IMR-90 (cell line): ENCODE data around the gene RASGEF1C. TPM values are rescaled to one million over a fixed set of nuclear protein-coding genes. Genes with fewer than 3 reads are reported as not detected.

Source experiments
- ATAC-seq: fragments of 200-7000 bp; cut with Tn5 transposase; 2 replicates; pipeline ENCODE4 v1.9.1; 2020; ENCODE audit warnings: low read depth, mild to moderate bottlenecking, moderate library complexity
- BruUV-seq: library from RNA; stranded (reverse); fragments of 400-500 nt; replicated peaks from 2 replicates; lab custom pipeline; 2021; lab: Mats Ljungman, UMichigan
- CTCF ChIA-PET: fragments of 300-600 bp; formaldehyde crosslinking; extraction: SDS; loops from one replicate; lab custom pipeline; 2021; ENCODE audit warnings: antibody characterized with exemption; lab: Yijun Ruan, JAX
- POLR2A ChIA-PET: fragments of 300-600 bp; sonication (Branson Sonifier 250); formaldehyde crosslinking; loops from one replicate; lab custom pipeline; 2022; ENCODE audit warnings: antibody characterized with exemption; ENCODE audit not compliant: unreplicated experiment; lab: Charles Lee
- DNase-seq: peaks from one replicate; pipeline ENCODE4 v3.0.0; 2013
- H2AFZ ChIP-seq: replicated peaks from 2 replicates; pipeline ENCODE3; 2013; ENCODE audit warnings: low read length, mild to moderate bottlenecking; ENCODE audit not compliant: poor library complexity
- H2AK5ac ChIP-seq: 2 replicates; pipeline ENCODE4 v1.6.1; 2013; ENCODE audit warnings: low read depth, low read length, inconsistent platforms
- H2AK9ac ChIP-seq: replicated peaks from 2 replicates; pipeline ENCODE3; 2013; ENCODE audit warnings: mild to moderate bottlenecking, low read depth, low read length, moderate library complexity; ENCODE audit not compliant: poor library complexity
- H2BK120ac ChIP-seq: 2 replicates; pipeline ENCODE4 v1.6.1; 2013; ENCODE audit warnings: low read depth, low read length, inconsistent platforms
- H2BK15ac ChIP-seq: 3 replicates; pipeline ENCODE4 v1.6.1; 2013; ENCODE audit warnings: low read depth, low read length, inconsistent platforms
- H2BK20ac ChIP-seq: 2 replicates; pipeline ENCODE4 v1.6.1; 2013; ENCODE audit warnings: low read depth, mild to moderate bottlenecking, inconsistent platforms, low read length, moderate library complexity
- H2BK5ac ChIP-seq: 2 replicates; pipeline ENCODE4 v1.6.1; 2013; ENCODE audit warnings: mild to moderate bottlenecking, low read depth, low read length, inconsistent platforms; ENCODE audit not compliant: poor library complexity, severe bottlenecking
- H3K14ac ChIP-seq: replicated peaks from 2 replicates; pipeline ENCODE4 v1.6.1; 2013; ENCODE audit warnings: low read depth, low read length, inconsistent platforms
- H3K18ac ChIP-seq: 2 replicates; pipeline ENCODE4 v1.6.1; 2013; ENCODE audit warnings: low read depth, low read length, control low read depth
- H3K23ac ChIP-seq: 2 replicates; pipeline ENCODE4 v1.6.1; 2013; ENCODE audit warnings: low read depth, low read length, inconsistent platforms
- H3K27ac ChIP-seq: 2 replicates; pipeline ENCODE4 v1.5.1; 2013; ENCODE audit warnings: mild to moderate bottlenecking, control low read depth, low read length; ENCODE audit not compliant: insufficient read depth
- H3K27me3 ChIP-seq: 2 replicates; pipeline ENCODE4 v1.6.1; 2013; ENCODE audit warnings: low read length; ENCODE audit not compliant: control insufficient read depth, insufficient read depth
- H3K36me3 ChIP-seq: 2 replicates; pipeline ENCODE4 v1.6.1; 2013; ENCODE audit warnings: low read length, mixed read lengths; ENCODE audit not compliant: control insufficient read depth, insufficient read depth
- H3K4ac ChIP-seq: 2 replicates; pipeline ENCODE4 v1.6.1; 2013; ENCODE audit warnings: low read depth, low read length, inconsistent platforms
- H3K4me1 ChIP-seq: 2 replicates; pipeline ENCODE4 v1.6.1; 2013; ENCODE audit warnings: low read length, mixed read lengths; ENCODE audit not compliant: control insufficient read depth, insufficient read depth
- H3K4me2 ChIP-seq: 2 replicates; pipeline ENCODE4 v1.6.1; 2013; ENCODE audit warnings: low read depth, mild to moderate bottlenecking, control low read depth, low read length, moderate library complexity
- H3K4me3 ChIP-seq: 2 replicates; pipeline ENCODE4 v1.5.1; 2013; ENCODE audit warnings: low read depth, mild to moderate bottlenecking, control low read depth, low read length, moderate library complexity; ENCODE audit not compliant: insufficient read depth
- H3K56ac ChIP-seq: 2 replicates; pipeline ENCODE4 v1.6.1; 2013; ENCODE audit warnings: low read length, inconsistent platforms; ENCODE audit not compliant: insufficient read depth; ENCODE audit errors: extremely low read depth
- H3K79me1 ChIP-seq, 2 experiments: 2 replicates each; pipeline ENCODE4 v1.6.1; 2013; ENCODE audit warnings: low read length in 2 of 2, inconsistent platforms in 1 of 2, low read depth in 1 of 2
- H3K9ac ChIP-seq: 2 replicates; pipeline ENCODE4 v1.6.1; 2013; ENCODE audit warnings: low read depth, low read length, control low read depth
- H3K9me1 ChIP-seq: 2 replicates; pipeline ENCODE4 v1.6.1; 2013; ENCODE audit warnings: low read length, inconsistent platforms; ENCODE audit not compliant: insufficient read depth
- H3K9me3 ChIP-seq: 2 replicates; pipeline ENCODE4 v1.6.1; 2013; ENCODE audit warnings: low read length; ENCODE audit not compliant: control insufficient read depth, insufficient read depth
- H4K20me1 ChIP-seq: 2 replicates; pipeline ENCODE4 v1.6.1; 2013; ENCODE audit warnings: low read length, inconsistent platforms; ENCODE audit not compliant: insufficient read depth
- H4K5ac ChIP-seq: 2 replicates; pipeline ENCODE4 v1.6.1; 2013; ENCODE audit warnings: mild to moderate bottlenecking, low read depth, low read length, control low read depth
- H4K8ac ChIP-seq, 2 experiments: 2 replicates each; pipeline ENCODE4 v1.6.1; 2013; ENCODE audit warnings: low read depth in 2 of 2, low read length in 2 of 2, control low read depth in 1 of 2, inconsistent platforms in 1 of 2
- H4K91ac ChIP-seq: 2 replicates; pipeline ENCODE4 v1.6.1; 2013; ENCODE audit warnings: low read depth, low read length, inconsistent platforms; ENCODE audit not compliant: insufficient read depth
- CHD1 ChIP-seq: IDR thresholded peaks from 2 replicates; pipeline ENCODE4 v1.6.1; 2012; ENCODE audit warnings: low read depth, low read length, improper control_type of control experiment
- FOS ChIP-seq: fragments of 150-350 bp; IDR thresholded peaks from 2 replicates; pipeline ENCODE4 v1.6.1; 2016; ENCODE audit warnings: low read depth, low read length
- WGBS, 2 experiments: methylation state at CpG; one replicate each; pipeline versions ENCODE4 v1.1.5 to v1.1.7; 2013; ENCODE audit warnings: missing lambda C conversion rate in 2 of 2; ENCODE audit not compliant: insufficient read length in 1 of 2; ENCODE audit errors: extremely low coverage in 2 of 2; 5-methylcytosine and 5-hydroxymethylcytosine counted together
- dilution Hi-C: fragments of 300-500 bp; cut with HindIII; formaldehyde crosslinking; loops from one replicate; pipeline ENCODE4 v1.14.3; 2018; ENCODE audit warnings: low sequenced_read_pairs; ENCODE audit not compliant: unreplicated experiment
- in situ Hi-C: fragments of 300-500 bp; cut with MboI; formaldehyde crosslinking; loops from 3 replicates; pipeline ENCODE4 v1.14.3; 2019; ENCODE audit warnings: low sequenced_read_pairs, inconsistent platforms, mixed read lengths
- intact Hi-C: fragments of 100-400 bp; cut with micrococcal nuclease; formaldehyde crosslinking; loops from 2 replicates; pipeline ENCODE4 v1.10.0; 2022
- polyA plus RNA-seq, 3 experiments: library from polyadenylated mRNA; depleted of rRNA; stranded (reverse); fragments of >200 nt; gene quantifications; 2 replicates each; pipeline ENCODE4 v1.2.3, GENCODE V29; 2012; ENCODE audit warnings: low replicate concordance in 1 of 3
- total RNA-seq: library from RNA; depleted of rRNA; stranded (reverse); fragments of >200 nt; gene quantifications from 2 replicates; pipeline ENCODE4 v1.2.3, GENCODE V29; 2012
- TF ChIP-seq, protein P1 (sequence below): conservative IDR thresholded peaks from 2 replicates; pipeline ENCODE4 v1.5.1; 2012; ENCODE audit warnings: mild to moderate bottlenecking, low read depth, low read length, improper control_type of control experiment

The RASGEF1C gene
- total and polyA plus RNA-seq, 2 of the 4 experiments (the other 2 are of a cell fraction) = not detected

- no TSS peak for BruUV-seq
Measured at GRCh38 chr5:180093651-180094382, 115.2 kb downstream of the RASGEF1C start.

More at GRCh38 chr5:180093651-180094382, 115.2 kb downstream of the RASGEF1C start:
- intact Hi-C loops (no loop called here), dilution Hi-C loops (no loop called here), in situ Hi-C loops (no loop called here)
- no peak overlapping the region for H3K4ac ChIP-seq
- no peak overlapping the region for H2BK5ac ChIP-seq
- H4K8ac ChIP-seq = no peak overlapping the region
- ATAC-seq (no peak), DNase-seq (no peak)
- no peak overlapping the region for H2BK20ac ChIP-seq
- POLR2A ChIA-PET = no interaction called here
- H4K5ac ChIP-seq = no peak overlapping the region
- no peak overlapping the region for H4K91ac ChIP-seq
- no peaks in the 10 kb centered on the region for H3K36me3 ChIP-seq
- no peaks in the 10 kb centered on the region; the same call in 1 of the 2 replicates for H3K4me1 ChIP-seq
- no peak overlapping the region for H3K4me3 ChIP-seq
- no peak overlapping the region for H2BK120ac ChIP-seq
- H3K9me1 ChIP-seq = no peaks in the 10 kb centered on the region
- H2AFZ ChIP-seq = peak overlapping the region; percentile 18
- no peak overlapping the region for H3K27ac ChIP-seq
- H3K14ac ChIP-seq = no peak overlapping the region
- H2AK5ac ChIP-seq = no peak overlapping the region
- no peaks in the 10 kb centered on the region; the same call in 1 of the 2 replicates for H4K20me1 ChIP-seq
- no peak overlapping the region for H3K23ac ChIP-seq
- TF ChIP-seq CHD1 (no peak), FOS (no peak)
- TF ChIP-seq, protein P1, sequence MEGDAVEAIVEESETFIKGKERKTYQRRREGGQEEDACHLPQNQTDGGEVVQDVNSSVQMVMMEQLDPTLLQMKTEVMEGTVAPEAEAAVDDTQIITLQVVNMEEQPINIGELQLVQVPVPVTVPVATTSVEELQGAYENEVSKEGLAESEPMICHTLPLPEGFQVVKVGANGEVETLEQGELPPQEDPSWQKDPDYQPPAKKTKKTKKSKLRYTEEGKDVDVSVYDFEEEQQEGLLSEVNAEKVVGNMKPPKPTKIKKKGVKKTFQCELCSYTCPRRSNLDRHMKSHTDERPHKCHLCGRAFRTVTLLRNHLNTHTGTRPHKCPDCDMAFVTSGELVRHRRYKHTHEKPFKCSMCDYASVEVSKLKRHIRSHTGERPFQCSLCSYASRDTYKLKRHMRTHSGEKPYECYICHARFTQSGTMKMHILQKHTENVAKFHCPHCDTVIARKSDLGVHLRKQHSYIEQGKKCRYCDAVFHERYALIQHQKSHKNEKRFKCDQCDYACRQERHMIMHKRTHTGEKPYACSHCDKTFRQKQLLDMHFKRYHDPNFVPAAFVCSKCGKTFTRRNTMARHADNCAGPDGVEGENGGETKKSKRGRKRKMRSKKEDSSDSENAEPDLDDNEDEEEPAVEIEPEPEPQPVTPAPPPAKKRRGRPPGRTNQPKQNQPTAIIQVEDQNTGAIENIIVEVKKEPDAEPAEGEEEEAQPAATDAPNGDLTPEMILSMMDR = no peak
- no peak overlapping the region for H2AK9ac ChIP-seq
- H3K4me2 ChIP-seq = no peak overlapping the region
- H3K79me1 ChIP-seq = no peaks in the 10 kb centered on the region
- no peak overlapping the region for H3K18ac ChIP-seq
- no peak overlapping the region for H3K56ac ChIP-seq
- peaks cover 3% of the 10 kb centered on the region; the same call in 1 of the 2 replicates for H3K9me3 ChIP-seq
- CTCF ChIA-PET = no interaction called here
- no peak overlapping the region for H3K9ac ChIP-seq
- WGBS, 2 experiments = 60% methylated on average over 2 of the region's 9 CpGs; no CpG with 5 or more reads in 1 of the 2 experiments
- peaks cover 2% of the 10 kb centered on the region; the same call in 1 of the 2 replicates for H3K27me3 ChIP-seq
- H2BK15ac ChIP-seq = no peak overlapping the region
